NCI-H446 treated with DMSO at 0.1 percent for 48 hours (cell line): ENCODE data around the gene COA8.

Source experiments
- DNase-seq: peaks from one replicate; lab custom pipeline; 2025; lab: John Stamatoyannopoulos, UW

Gene COA8

GRCh38 chr14:103623883-103624482 is 61.2 kb downstream of the COA8 start:
- DNase-seq, result no peak

- no peak for DNase-seq
Measured at GRCh38 chr14:103624860-103625259, 62.1 kb downstream of the COA8 start.

GRCh38 chr14:103625356-103626095 is 62.8 kb downstream of the COA8 start:
- no peak for DNase-seq

- no peak for DNase-seq
Measured at GRCh38 chr14:103626146-103626850, 63.5 kb downstream of the COA8 start.

- no peak for DNase-seq
Measured at GRCh38 chr14:103627073-103628025, 64.6 kb downstream of the COA8 start.

GRCh38 chr14:103628221-103628683 is 65.5 kb downstream of the COA8 start:
- no peak for DNase-seq

GRCh38 chr14:103628684-103629502 is 66.1 kb downstream of the COA8 start, which contains the start of gene KLC1:
Gene KLC1, plus strand, starts transcription at chr14:103629211. Its CDS starts 25,354 bp downstream, at chr14:103654565.
- no peak for DNase-seq

- no peak for DNase-seq
Measured at GRCh38 chr14:103629503-103630121, 66.9 kb downstream of the COA8 start.

GRCh38 chr14:103630364-103631108 is 67.8 kb downstream of the COA8 start:
- no peak for DNase-seq

- no peak for DNase-seq
Measured at GRCh38 chr14:103633391-103633790, 70.6 kb downstream of the COA8 start.

GRCh38 chr14:103634156-103634555 is 71.4 kb downstream of the COA8 start:
- DNase-seq, result no peak

- DNase-seq, result no peak
Measured at GRCh38 chr14:103638594-103638993, 75.8 kb downstream of the COA8 start.
